SH-SY5Y (cell line): ENCODE measurements around the gene RBM6.

Experiments used
- GATA2 ChIP-seq: IDR thresholded peaks from 2 replicates; pipeline ENCODE4 v1.6.1; 2011; ENCODE audit warnings: mild to moderate bottlenecking, low read depth, low read length
- GATA3 ChIP-seq: IDR thresholded peaks from 2 replicates; pipeline ENCODE4 v1.6.1; 2011; ENCODE audit warnings: low read depth, mild to moderate bottlenecking, low read length, moderate library complexity

- TF ChIP-seq GATA2 (no peak), GATA3 (no peak)
Measured at GRCh38 chr3:50088725-50089608, 149.0 kb downstream of the RBM6 start, which contains the start of gene RBM5.
